Osteocyte (in vitro differentiated cells): Measurements from ENCODE around the gene HOXC9. TPM values are rescaled to one million over a fixed set of nuclear protein-coding genes. Genes with fewer than 3 reads are reported as not detected.

Source experiments
- DNase-seq: peaks from one replicate; pipeline ENCODE4 v3.0.0; 2021; ENCODE audit warnings: mixed read lengths; ENCODE audit not compliant: unreplicated experiment; ENCODE audit errors: extremely low spot score
- H3K27ac Mint-ChIP-seq: one replicate; pipeline ENCODE4 v1.8.0; 2021; ENCODE audit warnings: mild to moderate bottlenecking, mixed read lengths; ENCODE audit not compliant: unreplicated experiment
- H3K27me3 Mint-ChIP-seq: one replicate; pipeline ENCODE4 v1.8.0; 2021; ENCODE audit warnings: mixed read lengths; ENCODE audit not compliant: unreplicated experiment
- H3K36me3 Mint-ChIP-seq: one replicate; pipeline ENCODE4 v1.8.0; 2021; ENCODE audit warnings: mixed read lengths; ENCODE audit not compliant: unreplicated experiment
- H3K4me1 Mint-ChIP-seq: one replicate; pipeline ENCODE4 v1.8.0; 2021; ENCODE audit warnings: mixed read lengths; ENCODE audit not compliant: unreplicated experiment
- H3K4me3 Mint-ChIP-seq: one replicate; pipeline ENCODE4 v1.8.0; 2021; ENCODE audit warnings: mild to moderate bottlenecking, moderate library complexity, mixed read lengths; ENCODE audit not compliant: unreplicated experiment
- H3K9me3 Mint-ChIP-seq: one replicate; pipeline ENCODE4 v1.8.0; 2021; ENCODE audit warnings: mixed read lengths; ENCODE audit not compliant: unreplicated experiment
- total RNA-seq: library from RNA; stranded (reverse); gene quantifications from 2 replicates; pipeline ENCODE4 v1.2.1, GENCODE V29; 2021
- TF ChIP-seq, protein P1 (sequence below): fragments of 200-600 bp; sonication (generic); IDR thresholded peaks from 2 replicates; pipeline ENCODE4 v1.5.0; 2021; ENCODE audit warnings: antibody characterized with exemption, mild to moderate bottlenecking, moderate library complexity

Gene HOXC9
- total RNA-seq, 1 donor from 2014 or later: not detected

DNA sequence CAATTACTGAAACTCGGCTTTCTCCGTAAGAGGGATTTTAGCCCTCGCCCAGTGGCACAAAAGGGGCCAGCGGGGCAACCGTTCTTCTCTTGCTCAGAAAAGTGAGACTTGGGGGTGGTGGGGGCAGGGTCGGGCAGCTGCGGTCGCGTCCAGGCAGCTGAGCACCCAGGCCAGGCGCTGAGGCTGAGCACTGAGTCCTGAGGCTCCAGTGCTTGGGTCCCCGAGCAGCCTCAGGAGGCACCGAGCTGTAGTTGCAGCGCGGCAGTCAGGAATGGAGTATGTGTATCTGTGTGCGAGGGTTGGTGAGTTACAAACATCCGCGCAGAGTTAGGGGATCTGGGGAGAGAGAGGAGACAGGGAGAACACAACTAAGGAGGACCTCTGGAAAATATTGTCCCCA, 24.2 kb downstream of the HOXC9 start:
- H3K4me3 Mint-ChIP-seq: no peak overlapping the region
- peaks cover 91% of the 10 kb centered on the region for H3K27me3 Mint-ChIP-seq
- no peak for DNase-seq
- no peaks in the 10 kb centered on the region for H3K9me3 Mint-ChIP-seq
- no peak overlapping the region for H3K27ac Mint-ChIP-seq
- TF ChIP-seq, protein P1, sequence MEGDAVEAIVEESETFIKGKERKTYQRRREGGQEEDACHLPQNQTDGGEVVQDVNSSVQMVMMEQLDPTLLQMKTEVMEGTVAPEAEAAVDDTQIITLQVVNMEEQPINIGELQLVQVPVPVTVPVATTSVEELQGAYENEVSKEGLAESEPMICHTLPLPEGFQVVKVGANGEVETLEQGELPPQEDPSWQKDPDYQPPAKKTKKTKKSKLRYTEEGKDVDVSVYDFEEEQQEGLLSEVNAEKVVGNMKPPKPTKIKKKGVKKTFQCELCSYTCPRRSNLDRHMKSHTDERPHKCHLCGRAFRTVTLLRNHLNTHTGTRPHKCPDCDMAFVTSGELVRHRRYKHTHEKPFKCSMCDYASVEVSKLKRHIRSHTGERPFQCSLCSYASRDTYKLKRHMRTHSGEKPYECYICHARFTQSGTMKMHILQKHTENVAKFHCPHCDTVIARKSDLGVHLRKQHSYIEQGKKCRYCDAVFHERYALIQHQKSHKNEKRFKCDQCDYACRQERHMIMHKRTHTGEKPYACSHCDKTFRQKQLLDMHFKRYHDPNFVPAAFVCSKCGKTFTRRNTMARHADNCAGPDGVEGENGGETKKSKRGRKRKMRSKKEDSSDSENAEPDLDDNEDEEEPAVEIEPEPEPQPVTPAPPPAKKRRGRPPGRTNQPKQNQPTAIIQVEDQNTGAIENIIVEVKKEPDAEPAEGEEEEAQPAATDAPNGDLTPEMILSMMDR: no peak
- H3K36me3 Mint-ChIP-seq: no peaks in the 10 kb centered on the region
- H3K4me1 Mint-ChIP-seq: peaks cover 9% of the 10 kb centered on the region

DNA sequence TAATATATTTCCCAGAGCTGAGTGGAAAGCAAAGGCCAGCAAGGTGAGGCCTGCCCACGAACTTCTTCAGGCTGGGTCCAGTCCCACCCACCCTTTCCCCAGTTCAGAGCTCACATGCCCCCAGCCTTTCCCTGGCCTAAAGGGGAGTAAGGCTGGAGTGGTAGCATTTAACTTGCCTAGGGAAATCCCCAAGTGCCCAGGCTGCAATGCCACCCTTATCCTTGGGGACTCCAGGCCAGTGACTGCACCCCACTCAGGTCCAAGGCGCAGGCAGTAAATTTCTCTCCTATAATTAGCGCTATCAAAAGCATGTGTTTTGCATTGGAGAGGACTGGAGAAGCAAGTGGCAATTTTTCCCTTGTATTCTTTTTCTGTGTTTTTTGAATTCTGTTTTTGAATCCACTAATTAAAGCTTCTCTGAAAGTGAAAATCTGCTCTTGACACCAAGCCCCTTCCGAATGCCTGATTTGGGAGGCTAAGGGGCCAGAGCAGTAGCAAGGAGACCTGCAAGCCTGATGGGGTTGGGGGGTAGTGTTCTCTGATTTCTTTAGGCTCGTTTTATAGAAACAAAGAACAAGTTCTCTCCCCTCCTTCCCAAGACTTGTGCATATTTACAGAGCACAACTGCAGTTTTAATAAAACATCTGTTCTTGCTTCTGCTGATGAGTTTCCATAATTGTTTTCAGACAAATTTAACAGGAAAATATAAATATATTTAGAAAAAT, 24.8 kb downstream of the HOXC9 start:
- H3K27me3 Mint-ChIP-seq: peaks cover 90% of the 10 kb centered on the region
- no peak for DNase-seq
- H3K36me3 Mint-ChIP-seq: no peaks in the 10 kb centered on the region
- peaks cover 8% of the 10 kb centered on the region for H3K4me1 Mint-ChIP-seq
- no peaks in the 10 kb centered on the region for H3K9me3 Mint-ChIP-seq
- H3K4me3 Mint-ChIP-seq: no peak overlapping the region
- TF ChIP-seq, protein P1: no peak
- no peak overlapping the region for H3K27ac Mint-ChIP-seq

DNA sequence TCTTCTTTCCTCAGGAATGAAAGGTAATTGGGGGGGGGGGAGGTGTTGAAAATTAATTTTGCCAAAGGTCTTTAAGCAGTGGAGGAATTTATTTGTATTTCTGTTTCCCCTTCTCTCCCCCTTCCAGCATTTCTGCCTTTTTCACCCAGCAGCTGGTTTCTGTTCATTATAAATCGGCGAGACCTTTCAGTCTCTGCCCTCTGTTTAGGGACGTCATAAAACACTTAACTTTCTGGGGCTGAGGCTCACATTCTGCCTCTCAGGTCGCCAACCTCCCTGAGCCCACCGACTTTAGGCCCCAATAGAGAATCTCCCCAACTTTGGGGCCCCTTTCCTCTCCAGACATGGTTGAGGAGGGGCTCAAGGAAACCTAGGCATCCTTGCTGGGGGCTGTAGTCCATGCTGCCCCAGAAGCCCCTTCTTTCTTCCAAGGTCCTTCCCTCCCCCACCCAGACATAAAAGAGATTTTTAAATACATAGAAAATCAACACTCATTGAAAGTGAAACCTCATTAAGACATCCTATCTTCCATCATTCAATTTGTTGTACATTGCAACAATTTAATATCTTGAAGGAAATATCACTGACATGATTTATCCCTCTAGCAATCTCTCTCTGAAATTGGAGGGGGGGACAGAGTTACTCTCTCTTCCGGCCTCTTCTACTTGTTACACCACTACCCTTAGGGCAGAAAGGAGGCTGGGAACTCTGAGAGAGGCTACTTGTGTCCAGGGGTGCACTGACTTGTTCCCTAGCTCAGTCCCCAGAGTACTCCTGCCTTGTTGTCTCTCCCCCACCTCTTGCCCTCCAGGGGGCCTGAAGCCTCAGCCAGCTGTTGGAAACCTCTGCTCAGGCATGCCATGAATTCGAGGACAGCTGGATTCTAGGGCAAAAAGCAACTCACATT, 25.8 kb downstream of the HOXC9 start:
- TF ChIP-seq, protein P1: no peak
- DNase-seq: no peak
- Mint-ChIP-seq H3K36me3 (no peaks in the 10 kb centered on the region), H3K27me3 (peaks cover 87% of the 10 kb centered on the region), H3K27ac (no peak overlapping the region), H3K4me1 (peaks cover 12% of the 10 kb centered on the region), H3K4me3 (no peak overlapping the region), H3K9me3 (no peaks in the 10 kb centered on the region)

DNA sequence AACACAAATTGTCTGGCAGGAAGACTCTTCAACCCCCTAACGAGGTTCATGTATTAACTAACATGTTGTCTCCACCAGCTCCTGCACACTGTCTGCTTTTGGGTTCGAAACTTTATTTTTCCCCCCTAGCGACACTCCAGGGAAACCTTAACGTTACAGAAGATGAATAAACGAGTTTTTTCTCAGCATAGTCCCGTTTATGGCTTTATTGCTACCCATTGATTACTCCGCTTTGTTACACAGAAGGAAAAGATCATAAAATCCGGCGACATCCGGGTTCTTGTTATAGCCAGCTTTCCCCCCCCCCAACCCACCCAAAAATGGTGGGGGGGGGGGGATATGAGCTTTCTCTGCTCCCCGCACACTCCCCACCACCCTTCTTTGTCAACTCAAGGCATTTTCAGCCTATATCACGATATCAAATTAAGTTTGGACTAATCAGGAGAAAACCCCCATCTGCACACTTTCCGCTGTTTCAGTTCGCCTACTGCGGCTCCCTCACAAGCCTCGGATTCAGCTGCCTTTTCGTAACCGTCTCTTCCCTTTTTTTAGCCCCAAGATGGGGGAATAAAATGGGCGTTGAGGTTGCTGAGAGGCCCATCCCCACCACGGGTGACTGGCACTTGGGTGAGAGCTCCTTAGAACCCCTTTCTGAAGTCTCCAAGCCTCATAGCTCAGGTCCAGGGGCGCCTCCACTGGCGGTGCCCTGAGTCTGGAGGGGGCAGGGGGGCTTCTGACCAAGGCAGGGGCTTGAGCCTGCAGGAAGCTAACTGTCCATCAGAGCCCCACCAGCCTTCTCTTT, 26.9 kb downstream of the HOXC9 start:
- Mint-ChIP-seq H3K9me3 (no peaks in the 10 kb centered on the region), H3K4me1 (peaks cover 16% of the 10 kb centered on the region), H3K4me3 (no peak overlapping the region), H3K36me3 (no peaks in the 10 kb centered on the region), H3K27ac (no peak overlapping the region), H3K27me3 (peaks cover 87% of the 10 kb centered on the region)
- no peak for DNase-seq
- TF ChIP-seq, protein P1: no peak
